GM23338 (cell line): ENCODE measurements around the gene PATE1.

ENCODE experiments used
- EZH2 ChIP-seq: fragments of 200-600 bp; sonication (generic); IDR thresholded peaks from one replicate; pipeline ENCODE4 v1.8.0; 2017; ENCODE audit warnings: antibody characterized with exemption, mild to moderate bottlenecking, low read depth; ENCODE audit not compliant: unreplicated experiment
- EZH2phosphoT487 ChIP-seq: fragments of 200-600 bp; sonication (generic); IDR thresholded peaks from one replicate; pipeline ENCODE4 v1.8.1; 2018; ENCODE audit warnings: antibody characterized with exemption; ENCODE audit not compliant: unreplicated experiment
- POLR2AphosphoS5 ChIP-seq: IDR thresholded peaks from 2 replicates; pipeline ENCODE4 v1.6.1; 2016; ENCODE audit warnings: antibody characterized with exemption, low read depth
- STAT1 ChIP-seq: IDR thresholded peaks from one replicate; pipeline ENCODE4 v1.6.1; 2016; ENCODE audit warnings: antibody characterized with exemption; ENCODE audit not compliant: unreplicated experiment
- TF ChIP-seq, protein P1 (sequence below), 2 experiments: fragments of 200-600 bp in 1 of 2; sonication (generic) in 1 of 2; conservative IDR thresholded peaks; 2 replicates each; pipeline versions ENCODE4 v1.5.1 to v1.6.1; 2016 to 2017; ENCODE audit warnings: antibody characterized with exemption in 2 of 2, low read depth in 2 of 2, mild to moderate bottlenecking in 2 of 2, moderate library complexity in 1 of 2
- TF ChIP-seq, protein P2 (sequence below): IDR thresholded peaks from 2 replicates; pipeline ENCODE4 v1.6.1; 2016; ENCODE audit warnings: antibody characterized with exemption

DNA sequence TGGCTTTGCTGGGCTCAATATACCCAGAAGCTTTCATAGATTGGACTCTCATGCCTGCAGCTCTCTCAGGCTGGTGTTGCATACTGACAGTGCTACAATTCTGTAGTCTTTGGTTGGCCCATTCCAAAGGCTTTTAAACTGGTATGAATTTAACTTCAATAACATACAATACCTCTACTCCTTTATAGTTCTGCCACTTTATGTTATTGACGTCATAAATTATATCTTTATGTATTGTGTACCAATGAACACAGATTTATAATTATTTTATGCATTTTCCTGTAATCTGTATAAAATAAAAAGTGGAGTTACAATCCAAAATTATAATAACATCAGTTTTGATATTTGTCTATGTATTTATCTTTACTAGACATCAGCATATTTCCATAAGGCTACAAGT lies 16.4 kb downstream of the PATE1 start:
- TF ChIP-seq, protein P1, sequence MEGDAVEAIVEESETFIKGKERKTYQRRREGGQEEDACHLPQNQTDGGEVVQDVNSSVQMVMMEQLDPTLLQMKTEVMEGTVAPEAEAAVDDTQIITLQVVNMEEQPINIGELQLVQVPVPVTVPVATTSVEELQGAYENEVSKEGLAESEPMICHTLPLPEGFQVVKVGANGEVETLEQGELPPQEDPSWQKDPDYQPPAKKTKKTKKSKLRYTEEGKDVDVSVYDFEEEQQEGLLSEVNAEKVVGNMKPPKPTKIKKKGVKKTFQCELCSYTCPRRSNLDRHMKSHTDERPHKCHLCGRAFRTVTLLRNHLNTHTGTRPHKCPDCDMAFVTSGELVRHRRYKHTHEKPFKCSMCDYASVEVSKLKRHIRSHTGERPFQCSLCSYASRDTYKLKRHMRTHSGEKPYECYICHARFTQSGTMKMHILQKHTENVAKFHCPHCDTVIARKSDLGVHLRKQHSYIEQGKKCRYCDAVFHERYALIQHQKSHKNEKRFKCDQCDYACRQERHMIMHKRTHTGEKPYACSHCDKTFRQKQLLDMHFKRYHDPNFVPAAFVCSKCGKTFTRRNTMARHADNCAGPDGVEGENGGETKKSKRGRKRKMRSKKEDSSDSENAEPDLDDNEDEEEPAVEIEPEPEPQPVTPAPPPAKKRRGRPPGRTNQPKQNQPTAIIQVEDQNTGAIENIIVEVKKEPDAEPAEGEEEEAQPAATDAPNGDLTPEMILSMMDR (conservative IDR thresholded peaks at IDR 0.05; ENCODE audit: low read depth in 2 of 2) = no peak
- TF ChIP-seq, protein P2, sequence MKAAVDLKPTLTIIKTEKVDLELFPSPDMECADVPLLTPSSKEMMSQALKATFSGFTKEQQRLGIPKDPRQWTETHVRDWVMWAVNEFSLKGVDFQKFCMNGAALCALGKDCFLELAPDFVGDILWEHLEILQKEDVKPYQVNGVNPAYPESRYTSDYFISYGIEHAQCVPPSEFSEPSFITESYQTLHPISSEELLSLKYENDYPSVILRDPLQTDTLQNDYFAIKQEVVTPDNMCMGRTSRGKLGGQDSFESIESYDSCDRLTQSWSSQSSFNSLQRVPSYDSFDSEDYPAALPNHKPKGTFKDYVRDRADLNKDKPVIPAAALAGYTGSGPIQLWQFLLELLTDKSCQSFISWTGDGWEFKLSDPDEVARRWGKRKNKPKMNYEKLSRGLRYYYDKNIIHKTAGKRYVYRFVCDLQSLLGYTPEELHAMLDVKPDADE = no peak
- TF ChIP-seq EZH2 (no peak), POLR2AphosphoS5 (no peak), STAT1 (no peak), EZH2phosphoT487 (no peak)
